ENCODE measurements around the gene SBNO1.
"Not testable (repeated sequence)": the region's sequence is repeated elsewhere in the genome, so short reads cannot be mapped to it uniquely, and the experiment has no call there.

Gene SBNO1

GRCh38 chr12:123254853-123255446 is 109.7 kb downstream of the SBNO1 start:
- H3K4me3 ChIP-seq (ENCODE audit: low read depth, low read length), result no peak overlapping the region
- no peak for DNase-seq (ENCODE audit: low read depth)
- TF ChIP-seq, protein P1, sequence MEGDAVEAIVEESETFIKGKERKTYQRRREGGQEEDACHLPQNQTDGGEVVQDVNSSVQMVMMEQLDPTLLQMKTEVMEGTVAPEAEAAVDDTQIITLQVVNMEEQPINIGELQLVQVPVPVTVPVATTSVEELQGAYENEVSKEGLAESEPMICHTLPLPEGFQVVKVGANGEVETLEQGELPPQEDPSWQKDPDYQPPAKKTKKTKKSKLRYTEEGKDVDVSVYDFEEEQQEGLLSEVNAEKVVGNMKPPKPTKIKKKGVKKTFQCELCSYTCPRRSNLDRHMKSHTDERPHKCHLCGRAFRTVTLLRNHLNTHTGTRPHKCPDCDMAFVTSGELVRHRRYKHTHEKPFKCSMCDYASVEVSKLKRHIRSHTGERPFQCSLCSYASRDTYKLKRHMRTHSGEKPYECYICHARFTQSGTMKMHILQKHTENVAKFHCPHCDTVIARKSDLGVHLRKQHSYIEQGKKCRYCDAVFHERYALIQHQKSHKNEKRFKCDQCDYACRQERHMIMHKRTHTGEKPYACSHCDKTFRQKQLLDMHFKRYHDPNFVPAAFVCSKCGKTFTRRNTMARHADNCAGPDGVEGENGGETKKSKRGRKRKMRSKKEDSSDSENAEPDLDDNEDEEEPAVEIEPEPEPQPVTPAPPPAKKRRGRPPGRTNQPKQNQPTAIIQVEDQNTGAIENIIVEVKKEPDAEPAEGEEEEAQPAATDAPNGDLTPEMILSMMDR (conservative IDR thresholded peaks at IDR 0.05; ENCODE audit: low read depth, low read length), result no peak

GRCh38 chr12:123253641-123254459 is 110.8 kb downstream of the SBNO1 start:
- H3K4me3 ChIP-seq (ENCODE audit: low read depth, low read length), result no peak overlapping the region
- DNase-seq (ENCODE audit: low read depth), result no peak
- TF ChIP-seq, protein P1 (conservative IDR thresholded peaks at IDR 0.05; ENCODE audit: low read depth, low read length), result no peak

GRCh38 chr12:123252365-123252764 is 112.3 kb downstream of the SBNO1 start:
- not testable (repeated sequence) for H3K4me3 ChIP-seq (ENCODE audit: low read depth, low read length); DNase-seq (ENCODE audit: low read depth)

DNA sequence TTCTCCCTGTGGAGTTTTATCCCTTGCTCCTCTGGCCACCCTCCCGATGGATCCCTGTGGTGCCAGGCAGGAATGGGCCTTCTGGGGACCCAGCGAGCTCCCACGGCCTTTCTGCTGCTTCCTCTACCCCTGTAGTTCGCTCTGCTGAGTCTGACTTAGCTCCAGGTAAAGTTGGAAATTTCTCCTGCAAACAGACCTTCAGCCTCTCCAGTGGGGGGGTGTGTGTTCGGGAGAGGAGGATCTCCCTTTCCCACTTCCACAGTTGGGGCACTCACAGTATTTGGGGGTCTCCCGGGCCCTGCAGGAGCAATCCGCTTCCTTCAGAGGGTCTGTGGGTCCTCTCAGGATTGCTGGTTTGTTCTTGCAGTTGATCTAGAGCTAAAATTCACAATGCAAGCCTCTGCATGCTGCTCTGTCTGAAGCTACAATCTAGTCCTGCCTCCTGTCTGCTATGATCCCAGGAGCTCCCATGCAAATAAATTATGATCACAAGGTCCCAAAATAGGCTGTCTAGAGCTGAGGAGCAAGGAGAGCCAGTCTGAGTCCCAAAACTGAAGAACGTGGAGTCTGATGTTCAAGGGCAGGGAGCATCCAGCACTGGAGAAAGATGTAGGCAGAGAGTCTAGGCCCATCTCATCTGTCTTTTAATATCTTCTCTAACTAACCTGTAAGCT is 113.1 kb downstream of the SBNO1 start:
- no peak overlapping the region for H3K4me3 ChIP-seq (ENCODE audit: low read depth, low read length)
- TF ChIP-seq, protein P1 (conservative IDR thresholded peaks at IDR 0.05; ENCODE audit: low read depth, low read length), result no peak
- DNase-seq (ENCODE audit: low read depth), result no peak

DNA sequence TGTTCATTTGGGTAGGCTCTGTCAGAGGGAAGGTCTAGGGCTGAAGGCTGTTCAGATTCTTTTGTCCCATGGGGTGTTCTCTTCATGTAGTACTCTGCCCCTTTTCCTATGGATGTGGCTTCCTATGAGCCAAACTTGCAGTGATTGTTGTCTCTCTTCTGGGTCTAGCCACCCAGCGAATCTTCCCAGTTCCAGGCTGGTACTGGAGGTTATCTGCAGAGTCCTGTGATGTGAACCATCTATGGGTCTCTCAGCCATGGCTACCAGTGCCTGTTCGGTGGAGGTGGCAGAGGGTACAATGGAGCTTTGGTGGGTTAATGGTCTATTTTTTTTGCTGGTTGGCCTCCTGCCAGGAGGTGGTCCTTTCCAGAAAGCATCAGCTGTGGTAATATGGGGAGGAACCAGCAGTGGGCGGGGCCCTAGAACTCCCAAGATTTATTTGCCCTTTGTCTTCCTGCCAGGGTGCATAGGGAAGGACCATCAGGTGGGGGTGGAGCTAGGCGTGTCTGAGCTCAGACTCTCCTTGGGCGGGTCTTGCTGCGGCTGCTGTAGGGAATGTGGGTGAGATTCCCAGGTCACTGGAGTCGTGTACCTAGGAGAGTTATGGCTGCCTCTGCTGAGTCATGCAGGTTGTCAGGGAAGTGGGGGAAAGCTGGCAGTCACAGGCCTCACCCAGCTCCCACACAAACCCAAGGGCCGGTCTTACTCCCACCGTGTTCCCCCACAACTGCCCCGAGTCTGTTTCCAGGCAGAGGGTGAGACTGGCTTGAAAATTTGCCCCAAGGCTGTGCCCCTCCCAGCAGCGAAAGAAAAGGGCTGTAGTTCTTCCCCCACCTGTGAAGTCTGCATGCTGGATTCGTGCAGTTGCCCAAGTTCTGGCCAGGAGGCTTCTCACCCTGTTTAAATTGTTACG is 113.9 kb downstream of the SBNO1 start:
- H3K4me3 ChIP-seq (ENCODE audit: low read depth, low read length), result no peak overlapping the region
- no peak for DNase-seq (ENCODE audit: low read depth)
- TF ChIP-seq, protein P1 (conservative IDR thresholded peaks at IDR 0.05; ENCODE audit: low read depth, low read length), result no peak

DNA sequence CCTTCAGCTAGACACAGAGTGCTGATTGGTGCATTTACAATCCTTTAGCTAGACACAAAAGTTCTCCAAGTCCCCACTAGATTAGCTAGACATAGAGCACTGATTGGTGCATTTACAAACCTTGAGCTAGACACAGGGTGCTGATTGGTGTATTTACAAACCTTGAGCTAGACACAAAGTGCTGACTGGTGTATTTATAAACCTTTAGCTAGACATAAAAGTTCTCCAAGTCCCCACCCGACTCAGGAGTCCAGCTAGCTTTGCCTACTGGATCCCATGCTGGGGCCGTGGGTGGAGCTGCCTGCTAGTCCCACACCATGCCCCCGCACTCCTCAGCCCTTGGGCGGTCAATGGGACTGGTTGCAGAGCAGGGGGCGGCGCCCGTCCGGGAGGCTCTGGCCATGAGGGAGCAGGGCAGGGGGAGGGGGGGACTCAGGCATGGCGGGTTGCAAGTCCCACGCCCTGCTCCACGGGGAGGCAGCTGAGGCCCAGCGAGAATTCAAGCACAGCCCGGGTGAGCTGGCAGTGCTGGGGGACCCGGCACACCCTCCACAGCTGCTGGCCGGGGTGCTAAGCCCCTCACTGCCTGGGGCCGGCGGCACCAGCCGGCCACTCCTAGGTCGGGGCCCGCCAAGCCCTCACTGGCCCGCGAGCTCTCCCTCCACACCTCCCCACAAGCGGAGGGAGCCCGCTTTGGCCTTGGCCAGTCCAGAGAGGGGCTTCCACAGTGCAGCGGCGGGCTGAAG is 115.5 kb downstream of the SBNO1 start:
- H3K4me3 ChIP-seq (ENCODE audit: low read depth, low read length); DNase-seq (ENCODE audit: low read depth): not testable (repeated sequence)

DNA sequence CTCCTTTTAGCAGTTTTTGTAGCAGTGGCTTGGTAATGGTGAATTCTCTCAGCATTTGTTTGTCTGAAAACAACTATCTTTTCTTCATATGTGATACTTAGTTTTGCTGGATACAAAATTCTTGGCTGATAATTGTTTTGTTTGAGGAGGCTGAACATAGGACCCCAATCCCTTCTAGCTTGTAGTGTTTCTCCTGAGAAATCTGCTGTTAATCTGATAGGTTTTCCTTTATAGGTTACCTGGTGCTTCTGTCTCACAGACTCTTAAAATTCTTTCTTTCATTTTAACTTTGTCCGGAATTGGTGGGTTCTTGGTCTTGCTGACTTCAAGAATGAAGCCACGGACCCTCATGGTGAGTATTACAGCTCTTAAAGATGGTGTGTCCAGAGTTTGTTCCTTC is 116.5 kb downstream of the SBNO1 start:
- H3K4me3 ChIP-seq (ENCODE audit: low read depth, low read length); DNase-seq (ENCODE audit: low read depth): not testable (repeated sequence)
